HG02970 (cell line): Measurements from ENCODE around the gene GIGYF1.
"Not testable (repeated sequence)": the region's sequence is repeated elsewhere in the genome, so short reads cannot be mapped to it uniquely, and the experiment has no call there.

Source experiments
- ATAC-seq: cut with Tn5 transposase; IDR thresholded peaks from one replicate; pipeline ENCODE4 v1.9.1; 2021; ENCODE audit warnings: mild to moderate bottlenecking, moderate library complexity, moderate number of reproducible peaks; ENCODE audit not compliant: unreplicated experiment, low FRiP score

Gene GIGYF1

DNA sequence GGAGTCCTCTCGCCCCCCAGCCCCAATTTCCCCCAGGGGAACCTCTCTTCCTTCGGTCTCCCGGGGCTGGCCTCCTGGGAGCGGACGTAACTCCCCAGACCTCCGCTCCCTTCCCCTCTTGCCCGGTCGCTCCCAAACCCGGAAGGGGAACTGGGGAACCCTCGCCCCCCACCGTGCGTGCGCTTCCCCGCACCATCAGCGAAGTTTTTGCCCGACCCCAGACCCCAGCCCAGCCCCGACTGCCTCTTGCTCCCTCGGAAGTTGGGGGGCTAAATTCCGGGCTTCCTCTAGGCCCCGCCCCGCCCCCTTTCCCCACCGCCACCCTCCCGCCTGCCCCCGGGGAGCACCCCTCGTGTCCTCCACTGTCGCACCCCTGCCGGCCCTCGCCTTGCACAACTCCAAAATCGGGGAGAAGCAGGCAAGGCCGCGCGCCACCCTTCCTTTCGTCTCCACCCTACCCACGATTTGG lies 20.1 kb downstream of the GIGYF1 start:
- ATAC-seq = no peak

- peak; percentile 58 for ATAC-seq
These were observed 20.6 kb downstream of the GIGYF1 start, which contains the start of gene GNB2 for GRCh38 chr7:100673302-100673941. TSS of gene GNB2 (plus strand) at chr7:100673740. CDS start at chr7:100676266, 2,526 bp downstream.

GRCh38 chr7:100671353-100672327 lies 22.4 kb downstream of the GIGYF1 start:
- no peak for ATAC-seq

GRCh38 chr7:100670074-100670473 lies 24.0 kb downstream of the GIGYF1 start:
- no peak for ATAC-seq

GRCh38 chr7:100669106-100669505 lies 24.9 kb downstream of the GIGYF1 start:
- not testable (repeated sequence) for ATAC-seq

DNA sequence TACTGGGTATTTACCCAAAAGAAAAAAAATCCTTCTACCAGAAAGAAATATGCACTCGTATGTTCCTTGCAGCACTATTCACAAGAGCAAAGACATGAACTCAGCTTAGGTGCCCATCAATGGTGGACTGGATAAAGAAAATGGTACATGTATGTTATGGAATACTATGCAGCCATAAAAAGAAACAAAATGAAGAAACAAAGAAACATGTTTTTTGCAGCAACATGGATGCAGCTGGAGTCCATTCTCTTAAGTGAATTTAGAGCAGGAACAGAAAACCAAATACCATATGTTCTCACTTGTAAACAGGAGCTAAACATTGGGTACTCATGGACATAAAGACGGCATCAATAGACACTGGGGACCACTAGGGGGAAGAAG lies 26.0 kb downstream of the GIGYF1 start:
- ATAC-seq = no peak

GRCh38 chr7:100667331-100668068 lies 26.6 kb downstream of the GIGYF1 start:
- no peak for ATAC-seq

- ATAC-seq = no peak
These were observed 28.8 kb downstream of the GIGYF1 start for GRCh38 chr7:100665168-100665726.

GRCh38 chr7:100662194-100662776 lies 31.8 kb downstream of the GIGYF1 start:
- ATAC-seq = not testable (repeated sequence)

- ATAC-seq = no peak
These were observed 38.0 kb downstream of the GIGYF1 start, which contains the start of gene ACTL6B for GRCh38 chr7:100655908-100656674. TSS of gene ACTL6B (minus strand) at chr7:100656448. CDS start at chr7:100656354, 94 bp downstream.

- no peak for ATAC-seq
These were observed 38.9 kb downstream of the GIGYF1 start for GRCh38 chr7:100654908-100655831.

DNA sequence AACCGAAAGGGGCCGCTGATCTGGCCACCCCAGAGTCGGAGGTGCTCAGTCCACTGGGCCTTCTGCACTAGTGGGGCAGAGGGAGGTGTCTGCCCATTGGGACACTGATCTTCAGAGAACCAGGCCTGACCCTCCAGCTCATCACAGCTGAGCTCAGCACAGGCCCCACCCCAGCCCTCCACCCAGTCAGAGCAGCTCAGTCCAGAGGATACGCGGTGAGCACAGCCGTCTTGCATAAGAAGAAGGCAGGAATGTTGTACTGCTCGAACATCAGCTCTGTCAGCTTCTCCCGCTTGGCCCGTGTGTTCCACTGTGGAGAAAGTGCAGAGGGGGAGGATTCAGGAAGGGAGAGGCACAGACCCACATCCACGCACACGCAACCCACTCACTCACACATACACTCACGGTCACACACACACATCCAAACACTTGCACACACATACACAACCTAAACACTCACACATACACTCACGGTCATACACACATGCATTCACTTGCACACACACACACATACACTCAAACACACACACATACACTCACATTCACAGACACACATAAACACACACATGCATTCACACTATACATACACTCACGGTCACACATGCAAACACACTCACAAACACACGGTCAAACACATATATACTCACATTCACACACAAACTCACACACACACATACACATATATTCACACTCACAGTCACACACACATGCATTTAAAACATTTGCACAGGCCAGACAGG lies 44.1 kb downstream of the GIGYF1 start:
- ATAC-seq = no peak

DNA sequence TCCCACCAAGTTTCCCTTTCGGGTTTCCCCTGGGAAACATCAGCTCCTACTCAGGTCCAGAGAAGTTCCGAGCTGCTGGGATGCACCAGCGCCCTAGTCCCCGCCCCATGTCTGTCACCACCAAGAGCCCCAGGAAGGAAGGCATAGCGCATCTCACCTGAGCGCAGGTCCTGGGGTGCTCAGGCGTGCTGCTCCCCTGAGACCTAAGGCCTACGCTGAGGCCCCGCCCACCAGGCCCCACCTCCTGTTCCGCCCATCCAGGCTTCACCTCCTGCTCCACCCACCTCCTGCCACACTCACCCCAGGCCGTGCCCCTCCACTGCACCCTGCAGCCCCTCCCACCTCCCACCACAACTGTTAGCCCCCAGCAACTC lies 51.5 kb downstream of the GIGYF1 start:
- ATAC-seq = no peak

- no peak for ATAC-seq
These were observed 52.1 kb downstream of the GIGYF1 start for GRCh38 chr7:100641860-100642533.

- no peak for ATAC-seq
These were observed 52.6 kb downstream of the GIGYF1 start, which contains the start of gene TFR2 for GRCh38 chr7:100641463-100641859. TSS of gene TFR2 (minus strand) at chr7:100641552. CDS start at chr7:100641509, 43 bp downstream.

- ATAC-seq = no peak
These were observed 53.3 kb downstream of the GIGYF1 start for GRCh38 chr7:100640517-100641440.
